GM06990 (cell line): ENCODE data around the gene NACA2.
"Not testable (repeated sequence)": the region's sequence is repeated elsewhere in the genome, so short reads cannot be mapped to it uniquely, and the experiment has no call there.

ENCODE experiments used
- DNase-seq: peaks from one replicate; pipeline ENCODE4 v3.0.0-alpha.2; 2011; ENCODE audit not compliant: insufficient read length; ENCODE audit errors: extremely low read depth
- H3K27me3 ChIP-seq: replicated peaks from 2 replicates; pipeline ENCODE4 v1.6.0; 2011; ENCODE audit warnings: low read length; ENCODE audit not compliant: control insufficient read depth, insufficient read depth
- H3K36me3 ChIP-seq: 2 replicates; pipeline ENCODE4 v1.5.1; 2011; ENCODE audit warnings: low read length; ENCODE audit not compliant: control insufficient read depth, insufficient read depth
- H3K4me3 ChIP-seq: replicated peaks from 2 replicates; pipeline ENCODE4 v1.5.1; 2011; ENCODE audit warnings: low read depth, mild to moderate bottlenecking, control low read depth, low read length
- TF ChIP-seq, protein P1 (sequence below): IDR thresholded peaks from 2 replicates; pipeline ENCODE4 v1.5.1; 2011; ENCODE audit warnings: low read length, control low read depth, mild to moderate bottlenecking, inconsistent platforms; ENCODE audit not compliant: insufficient read depth, poor library complexity, severe bottlenecking

The NACA2 gene

DNA sequence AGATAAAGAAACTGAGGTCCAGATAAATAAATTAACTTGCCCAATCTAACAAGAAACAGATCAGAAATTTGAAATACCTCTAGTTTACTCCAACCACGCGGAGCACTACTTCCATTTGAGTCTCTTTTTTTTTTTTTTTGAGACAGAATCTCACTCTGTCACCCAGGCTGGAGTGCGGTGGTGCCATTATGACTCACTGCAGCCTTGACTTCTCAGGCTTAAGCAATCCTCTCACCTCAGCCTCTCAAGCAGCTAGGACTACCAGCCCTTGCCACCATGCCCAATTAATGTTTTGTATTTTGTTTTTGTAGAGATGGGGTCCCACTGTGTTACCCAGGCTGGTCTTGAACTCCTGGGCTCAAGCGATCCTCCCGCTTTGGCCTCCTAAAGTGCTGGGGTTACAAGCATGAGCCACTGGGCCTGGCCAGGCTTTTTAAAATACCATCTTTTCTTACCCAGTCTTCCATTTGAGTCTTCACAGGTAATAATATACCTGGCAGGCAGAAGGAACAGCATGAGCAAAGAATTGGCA, 3.3 kb upstream of the NACA2 start:
- Histone ChIP-seq H3K4me3 (no peak overlapping the region), H3K27me3 (no peaks in the 10 kb centered on the region), H3K36me3 (no peaks in the 10 kb centered on the region)
- no peak for DNase-seq
- TF ChIP-seq, protein P1, sequence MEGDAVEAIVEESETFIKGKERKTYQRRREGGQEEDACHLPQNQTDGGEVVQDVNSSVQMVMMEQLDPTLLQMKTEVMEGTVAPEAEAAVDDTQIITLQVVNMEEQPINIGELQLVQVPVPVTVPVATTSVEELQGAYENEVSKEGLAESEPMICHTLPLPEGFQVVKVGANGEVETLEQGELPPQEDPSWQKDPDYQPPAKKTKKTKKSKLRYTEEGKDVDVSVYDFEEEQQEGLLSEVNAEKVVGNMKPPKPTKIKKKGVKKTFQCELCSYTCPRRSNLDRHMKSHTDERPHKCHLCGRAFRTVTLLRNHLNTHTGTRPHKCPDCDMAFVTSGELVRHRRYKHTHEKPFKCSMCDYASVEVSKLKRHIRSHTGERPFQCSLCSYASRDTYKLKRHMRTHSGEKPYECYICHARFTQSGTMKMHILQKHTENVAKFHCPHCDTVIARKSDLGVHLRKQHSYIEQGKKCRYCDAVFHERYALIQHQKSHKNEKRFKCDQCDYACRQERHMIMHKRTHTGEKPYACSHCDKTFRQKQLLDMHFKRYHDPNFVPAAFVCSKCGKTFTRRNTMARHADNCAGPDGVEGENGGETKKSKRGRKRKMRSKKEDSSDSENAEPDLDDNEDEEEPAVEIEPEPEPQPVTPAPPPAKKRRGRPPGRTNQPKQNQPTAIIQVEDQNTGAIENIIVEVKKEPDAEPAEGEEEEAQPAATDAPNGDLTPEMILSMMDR, result no peak

DNA sequence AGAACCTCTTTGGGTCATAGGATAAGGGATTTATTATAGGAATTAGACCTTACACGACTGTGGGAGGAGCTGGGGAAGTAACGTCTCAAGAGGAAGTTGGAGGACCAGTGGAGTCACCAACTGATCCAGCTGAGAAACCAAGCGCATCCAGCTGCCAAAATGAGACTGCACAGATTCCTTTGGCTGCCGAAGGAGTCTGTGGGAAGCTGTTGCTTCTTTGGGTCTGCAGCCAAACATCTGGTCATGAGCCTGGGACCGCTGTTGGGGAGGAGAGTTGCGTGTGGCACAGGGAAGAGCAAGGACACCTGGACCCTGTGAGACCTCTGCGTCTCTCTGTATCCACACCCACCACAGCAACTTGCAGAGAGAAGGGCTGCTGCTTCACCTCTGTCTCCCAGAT, 2.4 kb upstream of the NACA2 start:
- TF ChIP-seq, protein P1, result no peak
- H3K4me3 ChIP-seq, result no peak overlapping the region
- no peaks in the 10 kb centered on the region for H3K36me3 ChIP-seq
- no peak for DNase-seq
- no peaks in the 10 kb centered on the region for H3K27me3 ChIP-seq

DNA sequence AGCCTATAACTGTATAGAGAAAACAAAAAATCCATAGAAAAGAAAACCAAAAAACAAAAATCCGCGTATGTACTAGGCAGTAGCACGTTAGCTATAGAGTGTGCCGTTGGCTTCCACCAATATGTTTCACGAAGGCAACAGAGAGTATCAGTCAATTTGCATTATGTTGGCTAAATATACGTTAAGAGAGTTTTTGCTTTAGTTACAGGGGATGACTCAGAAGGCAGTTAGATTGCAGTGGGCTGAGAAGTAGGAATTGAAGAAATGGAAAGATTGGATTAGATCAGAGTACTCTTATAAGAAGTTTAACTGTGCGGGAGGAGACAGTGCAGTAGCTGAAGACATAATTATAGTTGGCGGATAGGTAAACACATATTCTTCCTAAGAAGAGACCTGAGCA, 911 bp upstream of the NACA2 start:
- H3K4me3 ChIP-seq, result no peak overlapping the region
- no peak for DNase-seq
- no peaks in the 10 kb centered on the region for H3K27me3 ChIP-seq
- no peaks in the 10 kb centered on the region for H3K36me3 ChIP-seq
- TF ChIP-seq, protein P1, result no peak

DNA sequence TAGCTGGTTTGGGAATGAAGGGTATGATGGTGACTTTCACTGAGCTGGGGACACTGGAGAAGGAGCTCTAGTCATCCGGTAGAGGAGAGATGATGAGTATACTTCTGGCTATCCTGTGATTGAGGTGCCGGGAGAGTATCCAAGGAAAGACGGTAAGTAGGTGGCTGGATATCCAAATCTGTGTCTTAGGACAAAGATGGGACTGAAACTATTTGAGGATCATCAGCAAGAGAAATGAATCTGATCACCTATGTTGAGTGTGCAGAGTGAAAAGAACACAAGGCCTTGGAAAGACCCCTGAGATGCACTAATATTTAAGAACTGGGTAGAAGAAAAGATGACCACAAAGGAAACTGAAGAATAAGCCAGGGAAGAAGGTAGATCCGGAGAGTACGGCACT, 1.0 kb downstream of the NACA2 start:
- no peak for DNase-seq
- no peaks in the 10 kb centered on the region for H3K27me3 ChIP-seq
- H3K4me3 ChIP-seq, result no peak overlapping the region
- H3K36me3 ChIP-seq, result no peaks in the 10 kb centered on the region
- TF ChIP-seq, protein P1, result no peak

DNA sequence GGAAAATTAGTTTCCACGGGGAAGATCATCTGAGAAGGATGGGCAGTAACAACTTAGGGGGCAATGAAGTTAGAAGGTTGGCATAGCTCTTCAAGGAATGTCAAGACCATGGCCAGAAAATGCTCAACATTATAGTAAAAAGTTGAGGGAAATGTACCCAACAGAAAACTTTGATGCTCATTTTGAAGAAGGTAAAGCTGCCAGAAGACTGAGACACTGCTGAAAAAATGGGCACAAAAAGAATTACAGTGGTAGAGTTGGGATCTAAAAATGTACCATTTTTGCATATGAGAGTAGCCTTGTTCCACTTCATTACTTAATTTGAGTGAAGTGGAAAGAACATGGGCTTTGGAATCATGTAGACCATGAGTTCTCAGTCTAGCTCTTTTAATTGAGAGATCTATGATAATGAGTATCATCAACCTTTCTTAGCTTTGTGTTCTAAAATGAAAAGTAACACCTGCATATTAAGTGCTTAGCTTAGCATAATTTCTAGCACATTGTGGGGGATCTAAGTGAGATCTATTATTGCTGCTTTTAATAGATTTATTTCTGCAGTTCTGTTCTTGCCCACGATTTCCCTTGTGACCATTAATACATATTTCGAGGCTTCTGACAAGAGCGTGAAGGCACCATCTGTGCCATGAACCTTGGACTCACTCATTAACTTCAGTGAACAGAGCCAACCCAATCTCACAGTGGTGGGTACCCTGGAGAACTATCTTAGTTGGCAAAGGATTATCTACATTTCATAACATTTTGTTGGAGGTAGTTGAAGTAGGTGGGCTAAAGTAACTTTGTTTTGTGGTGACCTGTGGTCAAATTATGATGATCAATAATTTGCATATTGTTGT, 3.0 kb downstream of the NACA2 start:
- Histone ChIP-seq H3K4me3 (no peak overlapping the region), H3K36me3 (no peaks in the 10 kb centered on the region), H3K27me3 (no peaks in the 10 kb centered on the region)
- DNase-seq, result no peak
- TF ChIP-seq, protein P1, result no peak

DNA sequence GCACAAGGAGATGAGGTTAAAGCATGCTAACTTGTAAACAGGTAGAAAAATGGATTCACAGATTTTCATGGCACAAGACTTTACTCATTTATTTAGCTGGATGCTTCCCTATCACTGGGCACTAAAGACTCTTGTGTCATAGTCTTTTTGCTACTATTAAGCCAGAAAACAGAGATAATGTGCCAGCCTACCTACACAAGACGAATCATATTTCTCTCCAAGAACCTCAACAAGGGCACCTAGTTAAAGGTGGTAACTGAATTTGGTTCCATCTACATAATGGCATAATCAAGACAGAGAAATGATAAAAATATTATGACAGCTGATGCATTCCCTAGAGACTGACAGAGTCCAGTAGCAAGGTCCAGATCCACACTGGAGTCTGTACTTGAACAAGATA, 3.8 kb downstream of the NACA2 start:
- TF ChIP-seq, protein P1, result no peak
- Histone ChIP-seq H3K36me3 (no peaks in the 10 kb centered on the region), H3K4me3 (no peak overlapping the region), H3K27me3 (no peaks in the 10 kb centered on the region)
- DNase-seq, result no peak

DNA sequence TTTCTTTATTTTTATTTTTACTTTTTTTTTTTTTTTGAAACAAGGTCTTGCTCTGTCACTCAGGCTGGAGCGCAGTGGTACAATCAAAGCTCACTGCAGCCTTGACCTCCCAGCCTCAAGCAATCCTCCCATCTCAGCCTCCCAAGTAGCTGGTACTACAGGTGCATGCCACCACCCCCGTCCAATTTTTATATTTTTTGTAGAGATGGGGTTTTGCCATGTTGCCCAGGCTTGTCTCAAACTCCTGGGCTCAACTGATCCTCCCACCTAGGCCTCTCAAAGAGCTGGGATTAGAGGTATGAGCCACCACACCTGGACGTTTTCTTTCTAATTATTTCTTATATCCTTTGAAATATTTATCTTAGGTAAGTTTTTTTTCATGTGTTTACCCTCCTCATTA, 4.4 kb downstream of the NACA2 start:
- not testable (repeated sequence) for H3K36me3 ChIP-seq, DNase-seq, H3K4me3 ChIP-seq, H3K27me3 ChIP-seq
